Heart left ventricle (tissue), 13 donors: ENCODE data around the gene UBE2F.

Experiments
- CTCF ChIP-seq, 12 donors: fragments of 200-600 bp; sonication (generic) in 4 of 12; IDR thresholded peaks; one replicate each; pipeline versions ENCODE4 v1.5.0 to v1.8.0; 2018 to 2022; ENCODE audit warnings: antibody characterized with exemption in 12 of 12, mild to moderate bottlenecking in 5 of 12
- POLR2A ChIP-seq, 2 donors: fragments of 450-650 bp; IDR thresholded peaks; one replicate each; pipeline ENCODE4 v1.6.1; 2017; ENCODE audit warnings: antibody characterized with exemption in 2 of 2, mild to moderate bottlenecking in 2 of 2, moderate library complexity in 2 of 2
- donor health status: ischemic (EF 13 %, LVEDD 7.1; RV severe dilation, severe dysfunction).
- donor health status: DM: no; HTN: yes; CAD: no.
- donor health status: DM: no; HTN: no; CAD: no.
- donor health status: ischemic (EF 25% LVEDD 6.9; RV normal size, moderate dysfunction).
- donor health status: ischemic (EF 25% LVEDD 5.7; RV mildly dilated, moderate dysfunction).
- donor health status: ischemic (EF 35%, LVEDD 5.7; RV mildly dilated, moderate dysfunction).
- donor health status: nonischemic (EF 11% LVEDD 7.7; RV severe dilation, severe dysfunction).
- donor health status: DM: yes; HTN: yes; CAD: no.
- donor health status: PGD.
- donor health status: ischemic (EF 29% LVEDD 5.4; RV normal size, mild dysfunction).
- donor health status: nonischemic (EF 23%, LVEDD 6.1; RV moderate dilation, normal function).

DNA sequence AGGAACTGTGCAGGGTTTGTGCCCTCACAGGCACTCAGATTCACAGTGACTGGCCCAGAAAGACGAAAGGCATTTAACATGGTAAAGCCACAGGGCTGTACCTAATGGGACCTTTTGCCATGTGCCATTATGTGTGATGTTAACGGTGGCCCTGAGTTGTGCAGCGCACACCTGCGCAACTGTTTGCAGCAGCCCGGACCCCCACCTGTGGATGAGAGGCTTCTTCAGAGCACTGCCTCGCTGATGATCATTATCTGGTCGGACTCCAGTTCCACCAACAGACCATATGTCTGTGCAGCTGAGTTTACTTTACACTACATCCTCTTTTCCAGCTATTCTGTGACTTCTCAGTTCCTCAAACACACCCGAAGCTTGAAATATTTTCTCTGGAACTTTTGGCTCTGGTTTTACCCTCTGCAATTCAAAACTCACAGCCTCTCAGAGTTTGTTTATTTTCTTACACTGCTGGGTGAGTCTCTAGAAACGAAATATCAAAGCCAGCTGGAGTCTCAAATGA, 35.6 kb upstream of the UBE2F start:
- TF ChIP-seq CTCF (IDR thresholded peaks at IDR 0.05) (no peak), POLR2A (IDR thresholded peaks at IDR 0.05) (no peak)
